ENCODE results near the gene NHLH2.

Gene NHLH2

GRCh38 chr1:115840605-115841460 lies at the start of gene NHLH2:
Gene NHLH2, minus strand, starts transcription at chr1:115841126. Its CDS starts 2,754 bp downstream, at chr1:115838372.
- no peak for DNase-seq (ENCODE audit: low read depth)

GRCh38 chr1:115890580-115890979 lies 49.7 kb upstream of the NHLH2 start:
- DNase-seq (ENCODE audit: low read depth): no peak

- DNase-seq (ENCODE audit: low read depth): no peak
These were observed 48.0 kb upstream of the NHLH2 start for GRCh38 chr1:115888976-115889375.

GRCh38 chr1:115882913-115883902 lies 42.3 kb upstream of the NHLH2 start:
- DNase-seq (ENCODE audit: low read depth): no peak

- no peak for DNase-seq (ENCODE audit: low read depth)
These were observed 40.2 kb upstream of the NHLH2 start for GRCh38 chr1:115880981-115881672.

GRCh38 chr1:115879977-115880376 lies 39.1 kb upstream of the NHLH2 start:
- DNase-seq (ENCODE audit: low read depth): no peak

- DNase-seq (ENCODE audit: low read depth): no peak
These were observed 36.6 kb upstream of the NHLH2 start for GRCh38 chr1:115877511-115877910.

GRCh38 chr1:115874904-115875303 lies 34.0 kb upstream of the NHLH2 start:
- no peak for DNase-seq (ENCODE audit: low read depth)

GRCh38 chr1:115874497-115874896 lies 33.6 kb upstream of the NHLH2 start:
- DNase-seq (ENCODE audit: low read depth): no peak

- no peak for DNase-seq (ENCODE audit: low read depth)
These were observed 32.3 kb upstream of the NHLH2 start for GRCh38 chr1:115873184-115873583.

- DNase-seq (ENCODE audit: low read depth): no peak
These were observed 28.1 kb upstream of the NHLH2 start for GRCh38 chr1:115869064-115869463.

- DNase-seq (ENCODE audit: low read depth): no peak
These were observed 26.3 kb upstream of the NHLH2 start for GRCh38 chr1:115867216-115867615.

GRCh38 chr1:115865704-115866380 lies 24.9 kb upstream of the NHLH2 start:
- no peak for DNase-seq (ENCODE audit: low read depth)

GRCh38 chr1:115862403-115862802 lies 21.5 kb upstream of the NHLH2 start:
- no peak for DNase-seq (ENCODE audit: low read depth)

- DNase-seq (ENCODE audit: low read depth): no peak
These were observed 13.1 kb upstream of the NHLH2 start for GRCh38 chr1:115854005-115854404.

GRCh38 chr1:115850937-115851336 lies 10.0 kb upstream of the NHLH2 start:
- no peak for DNase-seq (ENCODE audit: low read depth)

GRCh38 chr1:115847787-115848186 lies 6.9 kb upstream of the NHLH2 start:
- no peak for DNase-seq (ENCODE audit: low read depth)

- DNase-seq (ENCODE audit: low read depth): no peak
These were observed 2.0 kb upstream of the NHLH2 start for GRCh38 chr1:115842948-115843347.

GRCh38 chr1:115839679-115840237 lies 1.2 kb downstream of the NHLH2 start:
- DNase-seq (ENCODE audit: low read depth): no peak

GRCh38 chr1:115839029-115839678 lies 1.8 kb downstream of the NHLH2 start:
- DNase-seq (ENCODE audit: low read depth): no peak

All from GM04503 (cell line).